Right lobe of liver (tissue), 6 donors: ENCODE data around the gene IL22RA1. TPM values are rescaled to one million over a fixed set of nuclear protein-coding genes. Genes with fewer than 3 reads are reported as not detected.

Experiments
- ATAC-seq, 4 donors: fragments of 200-7000 bp; cut with Tn5 transposase; one replicate each; pipeline ENCODE4 v1.9.1; 2020; ENCODE audit warnings: mild to moderate bottlenecking in 4 of 4, moderate library complexity in 4 of 4
- DNase-seq, 3 donors: peaks; one replicate each; pipeline ENCODE4 v3.0.0-alpha.2; 2020
- H3K27ac ChIP-seq, 3 donors: fragments of 200-600 bp; one replicate each; pipeline ENCODE4 v1.8.0; 2022
- H3K27me3 ChIP-seq, 2 donors: fragments of 200-600 bp; one replicate each; pipeline ENCODE4 v1.8.0; 2022
- H3K36me3 ChIP-seq, 4 donors: fragments of 200-600 bp; sonication (generic) in 1 of 4; one replicate each; pipeline versions ENCODE4 v1.5.1 to v1.8.0; 2017 to 2022; ENCODE audit warnings: control low read depth in 1 of 4
- H3K4me1 ChIP-seq, 4 donors: fragments of 200-600 bp; sonication (generic) in 1 of 4; one replicate each; pipeline versions ENCODE4 v1.5.1 to v1.8.0; 2017 to 2022; ENCODE audit warnings: control low read depth in 1 of 4
- H3K4me3 ChIP-seq, 3 donors: fragments of 200-600 bp; one replicate each; pipeline ENCODE4 v1.8.0; 2022
- H3K9me3 ChIP-seq, 4 donors: fragments of 200-600 bp; sonication (generic) in 1 of 4; one replicate each; pipeline versions ENCODE4 v1.5.1 to v1.8.0; 2017 to 2022; ENCODE audit warnings: control low read depth in 1 of 4
- CTCF ChIP-seq, 4 donors: fragments of 200-600 bp in 3 of 4; fragments of 450-650 bp in 1 of 4; IDR thresholded peaks; one replicate each; pipeline versions ENCODE4 v1.5.1 to v1.8.0; 2016 to 2022; ENCODE audit warnings: antibody characterized with exemption in 4 of 4, mild to moderate bottlenecking in 2 of 4
- POLR2A ChIP-seq: fragments of 450-650 bp; IDR thresholded peaks from one replicate; pipeline ENCODE4 v1.6.1; 2017; ENCODE audit warnings: antibody characterized with exemption, mild to moderate bottlenecking
- WGBS: methylation state at CpG from one replicate; pipeline ENCODE4 v1.1.6; 2018; ENCODE audit warnings: low coverage, low lambda C conversion rate; ENCODE audit not compliant: insufficient coverage; ENCODE audit errors: missing lambda C conversion rate; 5-methylcytosine and 5-hydroxymethylcytosine counted together
- intact Hi-C, 2 donors: fragments of 100-400 bp; cut with DNase I; formaldehyde crosslinking; loops; one replicate each; pipeline versions ENCODE4 v1.11.2 to v1.14.1; 2022
- total RNA-seq, 6 experiments: library from RNA; depleted of rRNA in 2 of 6; stranded (reverse); fragments of >200 nt in 2 of 6; fragmentation: NEBNext Ultra II Directional in 3 of 6; extraction: Animal tissue kit (Norgen Biotek cat#: 25700) in 3 of 6; gene quantifications; one replicate each; pipeline versions ENCODE4 v1.1.0 to v1.2.4, GENCODE V29; 2016 to 2023
- donor health status: DM: no; HTN: yes; CAD: no.
- donor health status: DM: no; HTN: no; CAD: no.
- donor health status: DM: no; HTN: no; CAD: no.
- donor health status: DM: no; HTN: yes; CAD: no.
- donor health status: DM: no; HTN: yes; CAD: no.

The IL22RA1 gene
- total RNA-seq, 6 experiments from 2014 or later = 1.8 to 4.5 (median 2.8) TPM

DNA sequence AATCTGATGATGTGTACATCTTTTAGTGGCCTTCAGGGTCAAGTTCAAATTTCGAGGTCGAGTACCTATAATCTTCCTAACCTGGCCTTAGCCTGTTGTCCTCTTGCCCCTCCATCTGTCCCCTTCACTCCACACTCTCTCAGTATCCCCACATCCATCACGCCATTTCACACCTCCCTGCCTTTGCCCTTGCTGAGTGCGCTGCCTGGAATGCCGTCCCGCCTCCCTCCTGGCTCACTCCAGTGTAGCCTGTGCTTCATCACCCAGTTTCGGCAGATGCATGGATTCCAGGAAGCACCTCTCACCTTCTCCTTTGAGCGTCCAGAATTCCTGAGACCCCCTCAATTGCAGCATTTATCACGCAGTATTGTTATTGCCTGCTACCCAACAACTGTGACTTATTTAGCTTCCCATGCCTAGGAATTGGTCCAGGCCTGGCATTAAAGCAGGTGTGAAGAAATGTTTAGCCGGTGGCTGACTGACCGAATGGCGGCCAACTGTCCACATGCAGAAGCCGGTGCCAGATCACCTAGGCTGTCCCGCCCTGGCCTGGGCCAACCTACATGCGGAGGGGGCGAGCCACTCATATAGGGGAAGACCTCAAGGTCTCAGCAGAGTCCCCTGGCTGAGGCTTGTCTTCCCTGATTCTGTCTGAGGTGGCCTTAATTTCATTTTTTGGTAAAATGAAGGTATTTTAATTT lies 65.5 kb downstream of the IL22RA1 start:
- H3K4me1 ChIP-seq = peaks cover 0 to 9% (median 2%) of the 10 kb centered on the region in 4 donors
- H3K27me3 ChIP-seq = no peaks in the 10 kb centered on the region
- WGBS = 76% methylated on average over 14 of the region's 16 CpGs
- H3K36me3 ChIP-seq = no peaks in the 10 kb centered on the region
- TF ChIP-seq POLR2A = no peak
- TF ChIP-seq CTCF (IDR thresholded peaks at IDR 0.05) = no peak
- intact Hi-C loops = loop anchor here in 1 of 2 donors (10.0 kb wide), 1 partner anchor 317 kb away; no protein-coding TSS in a partner anchor
- H3K27ac ChIP-seq = no peak overlapping the region
- no peak for ATAC-seq
- H3K4me3 ChIP-seq = no peak overlapping the region
- no peaks in the 10 kb centered on the region for H3K9me3 ChIP-seq
- no peak for DNase-seq

DNA sequence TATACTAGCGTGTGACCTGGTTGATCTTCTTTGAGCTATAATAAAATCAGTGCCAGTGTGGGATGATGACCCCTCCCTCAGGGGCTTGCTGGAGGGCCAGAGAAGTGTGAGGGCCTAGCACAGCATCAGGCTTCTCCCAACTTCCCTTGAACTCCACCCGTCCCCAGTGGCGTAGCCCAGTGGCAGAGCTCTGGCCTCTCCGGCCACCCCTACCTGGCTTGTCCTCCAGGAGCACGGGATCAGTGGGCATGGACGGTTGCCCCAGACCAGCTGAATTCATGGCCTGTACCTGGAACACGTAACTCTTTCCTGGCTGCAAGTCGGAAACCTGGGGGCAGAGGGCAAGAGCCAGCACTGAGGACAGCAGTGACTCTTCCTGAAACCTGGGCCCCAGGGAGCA lies 67.0 kb downstream of the IL22RA1 start:
- DNase-seq (no peak), ATAC-seq (no peak)
- Histone ChIP-seq H3K27ac (no peak overlapping the region), H3K36me3 (no peaks in the 10 kb centered on the region), H3K9me3 (no peaks in the 10 kb centered on the region), H3K4me1 (peaks cover 0 to 5% (median under 1%) of the 10 kb centered on the region in 4 donors), H3K4me3 (no peak overlapping the region), H3K27me3 (no peaks in the 10 kb centered on the region)
- intact Hi-C loops = loop anchor here in 1 of 2 donors (10.0 kb wide), 1 partner anchor 319 kb away; no protein-coding TSS in a partner anchor
- WGBS = no CpG with 5 or more reads among the region's 8 CpGs
- TF ChIP-seq POLR2A (no peak), CTCF (IDR thresholded peaks at IDR 0.05) (no peak)

DNA sequence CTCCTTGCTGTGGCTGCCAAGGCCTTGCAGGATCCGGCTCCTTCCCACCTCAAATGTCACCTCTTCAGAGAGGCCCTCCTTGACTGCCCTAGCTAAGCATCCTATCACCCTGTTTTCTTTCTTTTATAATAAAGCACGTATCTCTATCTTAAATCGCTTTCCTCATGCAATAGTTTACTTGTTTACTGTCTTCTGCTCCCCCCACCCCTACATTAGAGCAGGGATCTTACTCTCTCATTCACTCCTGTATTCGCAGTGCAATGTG lies 67.4 kb downstream of the IL22RA1 start:
- TF ChIP-seq CTCF (IDR thresholded peaks at IDR 0.05) = no peak
- no peak for TF ChIP-seq POLR2A
- H3K27ac ChIP-seq = no peak overlapping the region
- DNase-seq (no peak), ATAC-seq (no peak)
- intact Hi-C loops = loop anchor here in 1 of 2 donors (10.0 kb wide), 1 partner anchor 319 kb away; no protein-coding TSS in a partner anchor
- H3K27me3 ChIP-seq = no peaks in the 10 kb centered on the region
- 89% methylated on average over 4 of the region's 4 CpGs for WGBS
- H3K4me3 ChIP-seq = no peak overlapping the region
- no peaks in the 10 kb centered on the region for H3K36me3 ChIP-seq
- no peaks in the 10 kb centered on the region for H3K9me3 ChIP-seq
- peaks cover 0 to under 1% (median 0%) of the 10 kb centered on the region in 4 donors for H3K4me1 ChIP-seq

GRCh38 chr1:24074817-24075589 lies 67.9 kb downstream of the IL22RA1 start:
- Histone ChIP-seq H3K4me3 (no peak overlapping the region), H3K4me1 (no peaks in the 10 kb centered on the region), H3K27ac (no peak overlapping the region), H3K9me3 (no peaks in the 10 kb centered on the region), H3K36me3 (no peaks in the 10 kb centered on the region), H3K27me3 (no peaks in the 10 kb centered on the region)
- intact Hi-C loops = loop anchor here in 1 of 2 donors (10.0 kb wide), 1 partner anchor 320 kb away; no protein-coding TSS in a partner anchor
- DNase-seq = no peak
- ATAC-seq = no peak
- no peak for TF ChIP-seq POLR2A
- TF ChIP-seq CTCF (IDR thresholded peaks at IDR 0.05) = no peak
- WGBS = 72% methylated on average over 8 of the region's 15 CpGs
